GM21390 (cell line): ENCODE measurements around the gene DAO.
"Not testable (repeated sequence)": the region's sequence is repeated elsewhere in the genome, so short reads cannot be mapped to it uniquely, and the experiment has no call there.

Experiments used
- ATAC-seq: cut with Tn5 transposase; IDR thresholded peaks from one replicate; pipeline ENCODE4 v1.9.1; 2021; ENCODE audit not compliant: unreplicated experiment

The DAO gene

GRCh38 chr12:108849660-108850059 lies 30.2 kb upstream of the DAO start:
- no peak for ATAC-seq

- peak; percentile 60 for ATAC-seq
These were observed 28.9 kb upstream of the DAO start for GRCh38 chr12:108850854-108851573.

GRCh38 chr12:108852674-108853309 lies 27.1 kb upstream of the DAO start:
- no peak for ATAC-seq

- no peak for ATAC-seq
These were observed 26.5 kb upstream of the DAO start for GRCh38 chr12:108853426-108853825.

GRCh38 chr12:108853981-108854446 lies 25.9 kb upstream of the DAO start:
- no peak for ATAC-seq

- no peak for ATAC-seq
These were observed 25.2 kb upstream of the DAO start for GRCh38 chr12:108854451-108855283.

- ATAC-seq = no peak
These were observed 24.4 kb upstream of the DAO start for GRCh38 chr12:108855284-108856169.

- no peak for ATAC-seq
These were observed 23.8 kb upstream of the DAO start for GRCh38 chr12:108856170-108856427.

- peak; percentile 24 for ATAC-seq
These were observed 23.3 kb upstream of the DAO start for GRCh38 chr12:108856428-108857157.

- no peak for ATAC-seq
These were observed 22.8 kb upstream of the DAO start for GRCh38 chr12:108857158-108857407.

GRCh38 chr12:108858311-108859074 lies 21.4 kb upstream of the DAO start:
- no peak for ATAC-seq

- ATAC-seq = not testable (repeated sequence)
These were observed 20.6 kb upstream of the DAO start for GRCh38 chr12:108859141-108859922.

- ATAC-seq = no peak
These were observed 20.0 kb upstream of the DAO start for GRCh38 chr12:108859923-108860291.

- ATAC-seq = no peak
These were observed 19.4 kb upstream of the DAO start for GRCh38 chr12:108860443-108860842.

- ATAC-seq = peak; percentile 48
These were observed 17.9 kb upstream of the DAO start for GRCh38 chr12:108861878-108862587.

GRCh38 chr12:108862588-108862959 lies 17.3 kb upstream of the DAO start:
- no peak for ATAC-seq

- ATAC-seq = no peak
These were observed 14.7 kb upstream of the DAO start for GRCh38 chr12:108865169-108865568.

- not testable (repeated sequence) for ATAC-seq
These were observed 13.8 kb upstream of the DAO start for GRCh38 chr12:108866083-108866482.

- no peak for ATAC-seq
These were observed 11.1 kb upstream of the DAO start for GRCh38 chr12:108868781-108869180.
